Memory B cell (primary cell): Measurements from ENCODE around the gene CD7.

Experiments used
- ATAC-seq: fragments of 150-1000 bp; cut with Tn5 transposase; 2 replicates; pipeline ENCODE4 v1.10.0; 2021; ENCODE audit warnings: low read depth, mild to moderate bottlenecking, moderate library complexity
- DNase-seq, 2 donors: peaks; one replicate each; pipeline ENCODE4 v3.0.0; 2022; ENCODE audit warnings: low spot score in 2 of 2
- H3K27ac Mint-ChIP-seq: one replicate; pipeline ENCODE4 v1.8.0; 2022; ENCODE audit warnings: mild to moderate bottlenecking, moderate library complexity, mixed read lengths
- H3K27me3 Mint-ChIP-seq: one replicate; pipeline ENCODE4 v1.8.0; 2022; ENCODE audit warnings: mixed read lengths
- H3K36me3 Mint-ChIP-seq: one replicate; pipeline ENCODE4 v1.8.0; 2022; ENCODE audit warnings: mild to moderate bottlenecking, mixed read lengths
- H3K4me1 Mint-ChIP-seq: one replicate; pipeline ENCODE4 v1.8.0; 2022; ENCODE audit warnings: mixed read lengths
- H3K4me3 Mint-ChIP-seq: one replicate; pipeline ENCODE4 v1.8.0; 2022; ENCODE audit warnings: mild to moderate bottlenecking, moderate library complexity, mixed read lengths
- H3K9me3 Mint-ChIP-seq: one replicate; pipeline ENCODE4 v1.8.0; 2022; ENCODE audit warnings: mixed read lengths

Gene CD7

DNA sequence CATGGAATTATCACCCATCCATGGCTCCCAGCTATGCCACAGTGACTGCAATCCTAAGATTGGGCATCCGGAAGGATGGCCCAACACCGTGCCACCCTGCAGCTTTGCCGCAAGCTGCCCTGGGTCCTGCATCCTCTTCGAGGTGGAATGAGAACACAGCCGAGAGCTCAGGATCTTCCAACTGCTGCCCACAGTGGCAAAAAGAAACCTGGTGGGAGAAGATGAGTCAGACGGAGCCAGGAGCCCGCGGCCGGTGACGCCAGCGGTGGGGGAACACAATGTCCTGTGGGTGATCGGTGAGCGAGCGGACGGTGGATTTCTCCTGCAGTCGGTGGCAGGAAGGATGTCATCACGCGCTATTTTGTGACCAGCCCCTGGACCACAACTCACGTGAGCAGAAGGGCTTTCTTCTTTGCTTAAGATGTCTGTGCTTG, 20.1 kb downstream of the CD7 start:
- Mint-ChIP-seq H3K36me3 (no peaks in the 10 kb centered on the region), H3K4me3 (peak overlapping the region; percentile 92), H3K9me3 (no peaks in the 10 kb centered on the region), H3K27me3 (no peaks in the 10 kb centered on the region), H3K27ac (peak overlapping the region; percentile 99), H3K4me1 (peaks cover 44% of the 10 kb centered on the region)
- peak; percentile 63 to 68 for DNase-seq
- ATAC-seq, result peak; percentile 33

DNA sequence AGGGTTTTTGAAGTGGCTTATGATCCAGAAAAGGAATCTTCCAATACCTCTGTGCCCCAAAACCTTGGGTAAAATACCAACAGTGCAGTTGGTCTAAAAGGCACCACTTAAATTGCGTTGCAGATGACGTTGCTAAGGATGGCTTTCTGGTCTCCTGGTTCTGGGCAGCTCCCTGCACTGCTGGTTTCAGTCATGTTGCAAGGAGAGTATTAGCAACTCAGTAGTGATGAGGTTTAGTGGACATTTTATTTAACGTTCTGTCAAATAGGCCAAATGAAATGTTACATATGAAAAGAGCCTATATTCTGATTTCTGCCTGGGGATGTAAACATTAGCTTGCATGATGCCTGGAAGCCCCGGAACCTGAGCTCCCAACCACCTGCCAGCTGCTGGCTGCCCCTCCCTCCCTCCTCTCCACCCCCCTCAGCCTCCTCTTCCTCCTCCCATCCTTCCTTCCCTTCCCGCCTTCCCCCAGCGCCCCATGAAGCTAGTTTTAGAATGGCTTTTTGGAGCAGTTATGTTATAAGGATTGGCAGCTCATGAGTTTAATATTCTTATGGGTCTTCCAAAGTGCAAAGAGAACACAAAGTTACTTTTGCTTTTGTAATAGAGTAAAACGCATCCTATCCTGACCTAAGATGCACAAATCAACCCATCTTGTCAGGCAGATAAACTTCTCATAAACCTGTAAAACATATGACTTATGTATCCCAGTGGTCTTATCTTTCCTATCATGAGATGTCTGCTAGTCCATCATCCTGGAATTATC, 20.7 kb downstream of the CD7 start:
- H3K36me3 Mint-ChIP-seq, result no peaks in the 10 kb centered on the region
- H3K4me3 Mint-ChIP-seq, result peak overlapping the region; percentile 92
- ATAC-seq (no peak), DNase-seq (no peak)
- H3K27me3 Mint-ChIP-seq, result no peaks in the 10 kb centered on the region
- H3K27ac Mint-ChIP-seq, result peak overlapping the region; percentile 99
- H3K4me1 Mint-ChIP-seq, result peaks cover 41% of the 10 kb centered on the region
- no peaks in the 10 kb centered on the region for H3K9me3 Mint-ChIP-seq

DNA sequence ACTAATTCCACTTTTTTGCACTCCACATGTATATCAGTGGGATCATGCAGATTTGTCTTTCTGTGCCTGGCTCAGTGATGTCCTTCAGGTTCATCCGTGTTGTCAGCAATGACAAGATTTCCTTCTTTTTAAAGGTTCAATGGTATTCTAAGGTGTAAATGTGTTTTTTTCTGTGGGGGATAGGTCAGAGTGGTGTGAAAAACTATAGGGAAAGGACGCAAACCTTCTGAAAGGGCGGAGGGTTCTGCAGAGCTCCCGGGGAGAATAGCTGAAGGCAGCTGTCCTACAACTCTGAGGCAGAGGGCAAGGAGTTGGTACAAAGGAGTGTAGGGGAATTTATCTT, 22.0 kb downstream of the CD7 start:
- Mint-ChIP-seq H3K27ac (no peak overlapping the region), H3K4me3 (no peak overlapping the region), H3K9me3 (no peaks in the 10 kb centered on the region), H3K36me3 (no peaks in the 10 kb centered on the region), H3K27me3 (no peaks in the 10 kb centered on the region), H3K4me1 (peaks cover 31% of the 10 kb centered on the region)
- DNase-seq (no peak), ATAC-seq (no peak)

DNA sequence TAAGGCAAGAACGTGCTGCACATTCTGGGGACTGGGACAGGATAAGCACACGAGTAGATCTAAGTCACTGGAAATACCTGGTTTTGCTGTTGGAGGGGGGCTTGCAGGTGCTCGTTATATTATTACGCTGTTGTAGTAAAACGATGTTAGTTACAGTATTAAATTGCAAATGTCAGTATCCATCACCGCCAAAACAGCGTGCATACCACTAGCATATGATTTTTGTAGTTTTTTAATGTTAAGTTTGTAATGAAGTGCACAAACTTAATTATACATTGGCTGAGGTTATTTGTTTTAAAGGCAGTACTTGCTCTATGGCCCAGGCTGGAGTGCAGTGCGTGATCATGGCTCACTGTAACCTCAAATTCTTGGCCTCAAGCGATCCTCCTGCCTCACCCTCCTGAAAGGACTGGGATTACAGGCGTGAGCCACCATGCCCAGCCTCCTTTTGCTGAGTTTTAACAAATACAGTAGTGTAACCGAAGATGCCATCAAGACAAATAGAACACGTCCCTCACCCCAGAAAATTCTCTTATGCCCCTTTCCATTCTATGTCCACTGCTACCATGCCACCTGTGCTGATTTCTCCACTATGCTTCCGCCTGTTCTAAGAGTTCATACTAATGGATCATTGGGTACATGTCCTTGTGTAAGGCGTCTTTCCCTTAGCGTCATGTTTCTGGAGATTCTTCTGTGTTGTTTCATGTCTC, 23.2 kb downstream of the CD7 start:
- H3K9me3 Mint-ChIP-seq, result no peaks in the 10 kb centered on the region
- peaks cover 26% of the 10 kb centered on the region for H3K4me1 Mint-ChIP-seq

DNA sequence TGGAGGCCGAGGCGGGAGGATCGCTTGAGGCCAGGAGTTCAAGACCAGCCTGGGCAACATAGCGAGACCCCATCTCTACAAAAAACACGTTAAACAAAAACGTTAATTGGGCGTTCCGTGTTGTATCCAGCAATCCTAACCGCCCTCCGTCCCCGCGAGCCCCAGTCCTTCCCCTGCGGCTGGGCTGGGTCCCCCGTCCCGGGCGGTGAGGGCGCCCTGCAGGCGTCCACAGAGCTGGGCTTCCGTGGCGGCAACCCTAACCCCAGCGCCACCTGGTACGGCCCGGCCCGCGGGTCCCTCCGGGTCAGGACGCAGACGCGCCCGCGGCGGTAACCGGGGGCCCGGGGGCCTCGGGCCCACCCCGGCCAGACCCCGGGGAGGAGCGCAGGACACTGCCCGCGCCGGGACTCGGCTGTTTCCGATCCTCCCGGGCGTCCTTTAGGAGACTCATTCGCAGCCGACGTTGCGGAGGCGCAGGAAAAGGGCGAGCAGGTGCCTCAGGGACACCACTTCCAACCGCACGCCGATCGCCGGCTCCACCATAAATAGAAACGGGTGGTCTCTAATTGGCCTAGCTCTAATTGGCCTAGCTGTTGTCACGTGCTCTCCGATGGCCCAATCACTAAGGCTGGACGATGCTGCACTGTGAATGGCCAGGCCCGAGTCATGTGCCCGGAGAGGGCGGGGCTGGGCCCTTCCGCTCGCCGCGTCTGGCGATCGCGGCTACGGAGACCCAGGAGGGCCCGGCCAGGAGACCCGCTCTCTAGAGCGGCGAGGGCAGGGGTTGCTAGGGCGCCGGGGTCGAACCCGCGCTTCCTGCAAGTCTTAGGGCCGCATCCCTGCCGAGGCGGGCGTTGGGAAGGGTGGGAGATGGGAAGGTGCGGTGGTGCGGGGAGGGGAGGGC, 24.9 kb downstream of the CD7 start:
- H3K27ac Mint-ChIP-seq, result peak overlapping the region; percentile 94
- peak; percentile 79 to 88 for DNase-seq
- H3K4me3 Mint-ChIP-seq, result peak overlapping the region; percentile 89
- no peaks in the 10 kb centered on the region for H3K27me3 Mint-ChIP-seq
- H3K9me3 Mint-ChIP-seq, result no peaks in the 10 kb centered on the region
- peak; percentile 93 for ATAC-seq
- peaks cover 21% of the 10 kb centered on the region for H3K4me1 Mint-ChIP-seq
- H3K36me3 Mint-ChIP-seq, result no peaks in the 10 kb centered on the region

More for the DNA sequence above, 23.2 kb downstream of the CD7 start:
- peak overlapping the region; percentile 66 for H3K4me3 Mint-ChIP-seq
- H3K36me3 Mint-ChIP-seq, result no peaks in the 10 kb centered on the region
- peak overlapping the region; percentile 76 for H3K27ac Mint-ChIP-seq
- ATAC-seq (no peak), DNase-seq (no peak)
- H3K27me3 Mint-ChIP-seq, result no peaks in the 10 kb centered on the region

DNA sequence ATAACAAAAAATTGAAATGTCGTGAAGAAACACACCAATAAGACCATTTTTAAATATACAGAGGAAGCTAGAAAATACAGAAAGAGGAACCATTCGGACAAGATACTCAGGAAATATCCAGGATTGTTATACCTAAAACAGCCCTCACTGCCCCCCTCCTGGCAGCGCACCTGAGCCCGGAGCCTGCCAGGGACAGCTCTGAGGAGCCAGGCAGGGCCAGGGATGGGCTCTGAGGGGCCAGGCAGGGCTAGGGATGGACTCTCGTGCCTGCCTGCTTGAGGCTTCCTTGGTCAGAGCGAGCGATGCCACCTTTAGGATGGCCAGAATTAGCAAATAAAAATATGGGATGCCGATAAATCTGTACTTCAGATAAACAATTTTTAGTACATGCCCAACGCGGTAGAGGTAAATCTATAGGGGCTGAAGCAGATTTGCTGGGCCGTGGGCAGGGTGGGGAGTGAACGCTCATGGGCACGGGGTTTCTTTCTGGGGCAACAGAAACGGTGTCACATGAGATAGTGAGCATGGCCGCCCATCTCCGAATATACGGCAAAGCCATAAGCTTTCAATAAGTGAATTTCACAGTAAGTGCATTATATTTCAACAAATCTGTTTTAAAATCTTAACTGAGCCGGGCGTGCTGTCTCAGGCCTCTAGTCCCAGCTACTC, 25.7 kb downstream of the CD7 start:
- Mint-ChIP-seq H3K9me3 (no peaks in the 10 kb centered on the region), H3K4me3 (peak overlapping the region; percentile 89), H3K27ac (peak overlapping the region; percentile 45), H3K27me3 (no peaks in the 10 kb centered on the region), H3K4me1 (peaks cover 19% of the 10 kb centered on the region), H3K36me3 (no peaks in the 10 kb centered on the region)
- no peak for DNase-seq
- no peak for ATAC-seq

DNA sequence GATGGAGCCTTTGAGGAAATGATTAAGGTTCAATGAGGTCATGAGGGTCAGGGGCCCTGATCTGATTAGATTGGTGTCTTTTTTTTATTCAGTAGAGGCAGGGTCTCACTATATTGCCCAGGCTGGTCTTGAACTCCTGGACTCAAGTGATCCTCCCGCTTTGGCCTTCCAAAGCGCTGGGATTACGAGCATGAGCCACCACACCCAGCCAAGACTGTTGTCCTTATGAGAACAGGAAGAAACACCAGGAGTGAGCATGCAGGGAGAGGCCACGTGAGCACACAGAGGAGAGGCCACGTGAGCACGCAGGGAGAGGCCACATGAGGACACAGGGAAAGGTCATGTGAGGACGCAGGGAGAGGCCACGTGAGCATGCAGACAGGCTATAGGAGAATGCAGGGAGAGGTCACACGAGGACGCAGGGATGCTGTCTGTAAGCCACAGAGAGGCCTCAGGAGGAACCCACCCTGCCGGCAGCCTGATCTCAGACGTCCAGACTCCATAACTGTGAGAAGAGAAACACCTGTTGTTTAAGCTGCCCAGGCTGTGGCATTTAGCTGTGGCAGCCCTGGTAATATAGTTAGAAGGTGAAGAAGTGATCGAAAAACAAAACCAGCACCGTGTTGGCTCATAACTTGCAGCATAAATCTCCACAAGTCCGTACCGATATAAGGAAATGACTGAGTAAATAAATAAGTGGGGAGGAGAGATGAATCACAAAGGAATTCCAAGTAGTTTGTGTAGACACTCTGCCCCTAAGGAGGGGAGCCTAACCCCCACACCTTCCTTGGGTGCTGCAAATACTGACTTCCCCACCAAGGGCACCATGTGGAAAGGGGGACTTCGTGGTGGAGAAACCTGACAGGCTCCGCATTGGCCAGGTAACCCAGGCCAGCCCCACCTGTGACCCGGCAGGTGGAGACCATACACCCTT, 29.3 kb downstream of the CD7 start:
- DNase-seq (no peak), ATAC-seq (no peak)
- Mint-ChIP-seq H3K4me1 (peaks cover 13% of the 10 kb centered on the region), H3K27me3 (no peaks in the 10 kb centered on the region), H3K4me3 (no peak overlapping the region), H3K27ac (no peak overlapping the region), H3K9me3 (no peaks in the 10 kb centered on the region), H3K36me3 (no peaks in the 10 kb centered on the region)

DNA sequence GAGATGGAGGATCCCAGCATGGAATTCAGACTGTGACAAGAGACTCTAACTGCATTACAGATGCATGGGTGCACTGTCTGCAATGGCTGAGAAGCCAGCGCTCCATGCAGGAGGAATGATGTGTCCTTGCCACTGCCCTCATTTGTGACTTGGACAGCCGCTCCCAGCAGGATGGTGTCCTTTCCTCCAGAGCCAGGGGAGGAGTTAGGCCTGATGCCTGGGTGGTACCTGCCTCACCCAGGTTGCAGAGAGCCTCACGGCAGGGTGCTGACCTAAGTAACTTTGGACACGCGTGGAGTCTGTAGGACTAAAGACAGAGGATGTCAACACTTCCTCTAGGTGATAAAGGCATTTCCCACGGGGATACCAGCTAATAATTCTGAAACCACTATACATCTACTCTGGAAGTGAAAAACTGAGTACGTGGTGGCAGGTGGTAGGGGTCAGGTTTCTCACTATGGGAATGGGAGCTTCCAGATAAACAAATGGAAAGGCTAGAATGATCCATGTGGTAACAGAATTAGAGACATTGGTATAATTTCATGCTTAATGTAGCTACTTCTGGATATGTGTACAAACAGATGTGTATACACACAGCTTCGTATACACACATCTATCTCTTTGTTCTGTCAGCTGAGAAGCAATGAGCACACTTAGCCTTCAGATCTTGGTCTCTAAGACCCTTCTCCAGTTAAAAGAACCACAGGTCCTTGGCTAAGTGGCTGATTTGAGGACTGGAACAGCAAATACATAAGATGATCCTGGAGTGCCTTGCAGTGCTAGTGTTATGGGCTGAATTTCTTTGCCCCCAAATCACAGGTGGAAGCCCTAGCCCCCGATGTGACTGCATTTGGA, 30.2 kb downstream of the CD7 start:
- no peak for ATAC-seq
- Mint-ChIP-seq H3K4me1 (peaks cover 13% of the 10 kb centered on the region), H3K27ac (no peak overlapping the region)

DNA sequence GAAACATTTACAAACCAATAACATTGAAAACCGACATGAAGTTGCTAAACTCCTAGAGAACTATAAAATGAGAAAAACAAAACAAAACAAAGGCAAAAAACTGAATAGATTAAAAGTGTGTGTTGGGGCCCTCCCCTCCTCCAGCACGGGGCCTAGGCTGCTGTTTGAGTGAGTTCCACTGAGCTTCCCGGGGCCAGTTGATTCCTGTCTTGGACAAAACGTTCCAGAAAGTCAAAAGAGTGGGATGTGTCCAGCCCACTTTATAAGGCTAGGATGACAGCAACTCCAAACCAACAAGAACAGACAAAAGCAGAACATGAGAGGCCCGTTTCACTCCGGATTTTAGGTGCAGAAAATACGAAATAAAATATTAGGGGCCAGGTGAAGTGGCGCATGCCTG, 32.3 kb downstream of the CD7 start:
- H3K4me3 Mint-ChIP-seq, result no peak overlapping the region
- peaks cover 5% of the 10 kb centered on the region for H3K27me3 Mint-ChIP-seq
- H3K36me3 Mint-ChIP-seq, result no peaks in the 10 kb centered on the region
- no peak overlapping the region for H3K27ac Mint-ChIP-seq
- no peak for ATAC-seq
- H3K4me1 Mint-ChIP-seq, result peaks cover 14% of the 10 kb centered on the region
- DNase-seq, result no peak
- H3K9me3 Mint-ChIP-seq, result no peaks in the 10 kb centered on the region

More for the DNA sequence above, 30.2 kb downstream of the CD7 start:
- H3K9me3 Mint-ChIP-seq, result no peaks in the 10 kb centered on the region
- H3K4me3 Mint-ChIP-seq, result no peak overlapping the region
- H3K27me3 Mint-ChIP-seq, result no peaks in the 10 kb centered on the region
- H3K36me3 Mint-ChIP-seq, result no peaks in the 10 kb centered on the region
- DNase-seq, result no peak

DNA sequence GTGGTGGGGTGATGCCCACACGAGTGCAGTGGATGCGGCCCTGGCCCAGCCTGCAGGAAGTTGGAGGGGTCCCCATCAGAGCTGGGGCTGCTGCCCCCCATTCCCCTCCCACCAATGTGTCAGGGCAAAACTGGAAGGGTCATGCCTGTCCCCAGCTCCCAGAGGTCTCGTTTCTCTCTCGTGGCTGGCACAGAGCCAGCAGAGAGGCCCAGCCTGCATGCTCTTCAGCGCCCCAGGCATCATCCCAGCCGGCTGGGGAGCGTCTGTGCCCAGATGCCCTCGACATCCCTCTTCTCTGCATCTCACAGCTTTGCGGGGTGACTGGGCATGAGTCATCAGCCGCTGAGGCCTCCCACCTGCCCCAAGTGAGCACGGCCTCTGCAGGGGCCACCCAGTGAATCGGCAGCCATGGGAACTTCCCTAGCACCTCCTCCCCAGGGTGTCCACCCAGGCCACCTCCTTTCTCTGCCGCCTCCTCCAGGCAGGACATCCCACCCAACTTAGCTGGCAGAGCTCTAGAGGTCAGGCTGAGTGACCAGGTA, 34.1 kb downstream of the CD7 start:
- Mint-ChIP-seq H3K27me3 (peaks cover 6% of the 10 kb centered on the region), H3K4me1 (peaks cover 14% of the 10 kb centered on the region), H3K36me3 (no peaks in the 10 kb centered on the region), H3K4me3 (no peak overlapping the region), H3K9me3 (no peaks in the 10 kb centered on the region), H3K27ac (no peak overlapping the region)
- DNase-seq (no peak), ATAC-seq (no peak)

DNA sequence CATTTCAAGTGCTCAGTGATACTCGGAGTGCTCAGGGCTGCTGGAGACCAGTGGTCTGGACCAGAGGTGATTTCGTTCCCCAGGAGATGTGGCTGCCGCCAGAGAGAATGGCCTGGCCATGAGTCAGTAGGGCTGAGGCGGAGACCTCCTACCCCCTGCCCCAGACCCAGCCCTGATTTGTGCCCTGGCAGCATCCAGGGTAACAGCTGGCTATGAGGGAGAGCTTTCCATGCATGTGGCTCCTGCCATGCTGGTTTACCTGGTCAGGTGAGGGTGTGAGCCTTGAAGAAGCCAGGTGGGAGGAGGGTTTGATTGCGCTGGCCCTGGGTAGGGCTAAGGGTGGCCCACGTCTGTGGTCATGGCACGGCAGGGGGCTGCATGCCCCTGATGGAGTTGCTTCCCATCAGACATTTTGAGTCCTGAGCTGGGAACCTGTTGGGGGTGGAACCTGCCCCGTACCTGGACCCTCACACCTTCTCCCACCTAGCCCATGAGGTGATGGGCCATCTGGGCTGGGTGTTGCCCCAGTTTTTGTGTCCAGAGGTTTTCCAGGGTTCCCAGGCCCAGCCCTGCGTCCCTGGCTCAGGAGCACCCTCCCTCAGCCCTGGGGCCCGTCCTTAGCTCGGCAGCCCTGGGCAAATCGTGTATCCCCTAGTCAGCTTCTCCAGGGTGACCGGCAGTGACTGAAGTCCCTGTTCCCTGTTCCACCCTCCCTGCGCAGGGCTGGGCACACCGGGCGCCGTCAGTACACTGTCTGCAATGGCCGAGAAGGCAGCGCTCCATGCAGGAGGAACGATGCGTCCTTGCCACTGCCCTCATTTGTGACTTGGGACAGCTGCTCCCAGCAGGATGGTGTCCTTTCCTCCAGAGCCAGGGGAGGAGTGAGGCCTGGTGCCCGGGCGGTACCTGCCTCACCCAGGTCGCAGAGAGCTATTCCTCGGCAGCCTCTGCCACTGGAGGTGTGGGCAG, 34.9 kb downstream of the CD7 start:
- Mint-ChIP-seq H3K36me3 (no peaks in the 10 kb centered on the region), H3K4me1 (peaks cover 16% of the 10 kb centered on the region), H3K27me3 (peaks cover 9% of the 10 kb centered on the region), H3K27ac (no peak overlapping the region), H3K4me3 (no peak overlapping the region), H3K9me3 (no peaks in the 10 kb centered on the region)
- ATAC-seq (no peak), DNase-seq (no peak)
